A549 (cell line): ENCODE data around the gene ANKRD65.

Source experiments
- RCOR1 ChIP-seq: fragments of 150-350 bp; IDR thresholded peaks from 2 replicates; pipeline ENCODE4 v1.6.1; 2014; ENCODE audit warnings: antibody characterized with exemption, low read length, low read depth
- SMC3 ChIP-seq: fragments of >200 bp; sonication (Bioruptor Twin); formaldehyde crosslinking; IDR thresholded peaks from 3 replicates; pipeline ENCODE4 v1.6.1; 2018; ENCODE audit warnings: inconsistent platforms

DNA sequence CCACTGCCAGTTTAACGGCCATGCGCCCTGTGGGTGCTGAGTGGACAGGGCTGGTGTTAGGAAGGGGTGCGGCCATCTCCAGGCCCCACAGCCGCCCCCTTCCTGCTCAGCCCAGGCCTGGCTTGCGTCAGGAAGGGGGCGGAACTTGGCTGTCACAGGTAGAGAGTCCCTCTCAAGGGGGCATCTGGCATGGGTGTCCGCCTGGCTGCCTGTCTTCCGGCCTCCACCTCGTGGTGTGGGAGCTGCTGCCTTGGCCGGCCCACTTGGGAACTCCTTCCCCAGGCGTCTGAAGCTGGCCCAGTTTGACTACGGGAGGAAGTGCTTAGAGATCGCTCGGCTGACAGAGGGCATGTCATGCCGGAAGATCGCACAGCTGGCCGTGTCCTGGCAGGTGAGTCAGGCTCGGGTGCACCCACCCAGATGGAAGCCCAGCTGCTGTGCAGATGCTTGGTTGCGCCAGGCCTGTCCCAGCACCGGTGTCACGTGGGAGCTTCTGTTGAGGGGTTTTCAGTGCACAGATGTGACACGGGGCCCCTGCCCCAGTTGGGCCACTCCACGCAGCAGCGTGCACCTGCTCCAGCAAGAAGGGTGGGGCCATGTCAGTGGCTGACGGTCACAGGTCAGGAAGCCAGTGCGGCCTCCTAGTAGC lies 41.4 kb upstream of the ANKRD65 start:
- TF ChIP-seq RCOR1, result no peak
- TF ChIP-seq SMC3, result no peak
